ENCODE measurements around the gene NPAS4. TPM values are rescaled to one million over a fixed set of nuclear protein-coding genes. Genes with fewer than 3 reads are reported as not detected.
A peak's percentile ranks its signal among the peaks of the same experiment; 100 is the strongest.
"Not testable (repeated sequence)": the region's sequence is repeated elsewhere in the genome, so short reads cannot be mapped to it uniquely, and the experiment has no call there.

Gene NPAS4
- total RNA-seq, result not detected

DNA sequence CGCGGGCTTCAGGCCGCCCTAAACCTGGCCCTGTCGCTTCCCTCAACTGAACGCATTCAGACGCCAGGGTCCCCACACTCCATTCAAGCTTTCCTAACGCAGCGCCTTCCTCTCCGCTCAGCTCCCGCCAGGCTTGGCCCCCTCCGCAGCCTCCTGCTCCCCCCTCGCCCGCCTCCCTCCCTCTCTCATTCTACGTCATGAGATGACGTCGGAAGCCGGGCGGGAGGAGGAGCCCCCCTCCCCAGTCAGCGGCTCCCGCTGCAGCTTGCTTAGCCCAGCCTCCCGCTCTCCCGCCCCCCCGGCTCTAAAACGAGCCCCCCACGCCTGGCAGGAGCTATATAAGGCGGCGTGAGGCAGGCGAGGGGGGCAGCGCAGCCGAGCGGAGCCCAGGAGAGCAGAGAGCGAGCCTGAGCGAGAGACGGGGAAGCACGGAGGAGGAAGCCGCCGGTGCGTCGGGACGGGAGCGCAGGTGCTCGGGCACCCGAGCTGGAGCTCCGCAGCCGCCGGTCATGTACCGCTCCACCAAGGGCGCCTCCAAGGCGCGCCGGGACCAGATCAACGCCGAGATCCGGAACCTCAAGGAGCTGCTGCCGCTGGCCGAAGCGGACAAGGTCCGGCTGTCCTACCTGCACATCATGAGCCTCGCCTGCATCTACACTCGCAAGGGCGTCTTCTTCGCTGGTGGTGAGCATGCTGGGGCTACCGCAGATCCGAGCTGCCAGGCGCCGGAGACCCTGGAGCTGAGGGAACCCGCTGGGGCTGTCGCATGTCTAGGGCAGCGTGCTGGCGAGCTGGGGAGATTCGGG lies at the start of gene NPAS4:
Gene NPAS4, plus strand, starts transcription at position 365 of the 806 bp plus-strand sequence. Its CDS starts 145 bp downstream, at position 510.
- ATAC-seq, result no peak
- DNase-seq (ENCODE audit: low spot score), result no peak

DNA sequence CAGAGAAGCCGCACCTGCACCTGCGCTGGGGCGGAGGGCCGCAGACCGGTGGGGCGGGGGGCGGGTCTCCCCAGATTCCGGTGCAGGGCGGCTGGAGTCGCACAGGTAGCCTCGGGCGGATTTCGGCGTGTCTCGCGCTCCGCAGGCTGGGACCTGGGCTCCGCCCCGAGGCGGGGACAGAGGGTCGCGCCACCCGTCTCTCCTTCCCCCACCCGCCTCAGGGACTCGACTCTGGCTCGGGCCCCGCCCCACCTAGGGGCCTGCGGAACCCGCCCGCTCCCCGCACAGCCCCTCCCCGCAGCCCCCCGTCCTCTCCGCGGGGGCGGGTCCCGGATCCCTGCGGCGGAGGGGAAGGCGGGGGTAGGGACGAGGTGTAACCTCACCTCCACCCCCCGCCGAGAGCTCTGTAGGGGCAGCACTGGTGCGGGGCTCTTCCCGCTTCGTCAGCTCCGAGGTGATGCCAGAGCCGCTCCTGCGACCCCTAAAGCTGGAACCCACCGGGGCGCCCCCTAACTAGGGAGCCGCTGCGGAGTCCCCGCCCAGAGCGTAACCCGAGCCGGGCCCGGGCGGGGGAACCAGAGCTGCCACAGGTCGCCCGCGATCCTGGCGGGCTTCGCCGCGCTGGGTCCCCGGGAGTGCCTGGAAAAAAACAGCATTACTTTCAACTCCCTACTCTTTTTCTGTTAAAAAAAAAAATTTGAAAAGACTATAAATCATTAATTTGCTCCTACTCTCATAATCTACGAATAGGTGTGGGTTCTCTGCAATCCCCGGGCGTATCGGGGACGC lies 49.0 kb upstream of the NPAS4 start, which contains the start of gene SLC29A2:
Gene SLC29A2, minus strand, starts transcription at position 134 of the 789 bp plus-strand sequence. CDS start 169 bp downstream, outside the sequence.
- DNase-seq (ENCODE audit: low spot score) (peak; percentile 58), ATAC-seq (peak; percentile 64)

DNA sequence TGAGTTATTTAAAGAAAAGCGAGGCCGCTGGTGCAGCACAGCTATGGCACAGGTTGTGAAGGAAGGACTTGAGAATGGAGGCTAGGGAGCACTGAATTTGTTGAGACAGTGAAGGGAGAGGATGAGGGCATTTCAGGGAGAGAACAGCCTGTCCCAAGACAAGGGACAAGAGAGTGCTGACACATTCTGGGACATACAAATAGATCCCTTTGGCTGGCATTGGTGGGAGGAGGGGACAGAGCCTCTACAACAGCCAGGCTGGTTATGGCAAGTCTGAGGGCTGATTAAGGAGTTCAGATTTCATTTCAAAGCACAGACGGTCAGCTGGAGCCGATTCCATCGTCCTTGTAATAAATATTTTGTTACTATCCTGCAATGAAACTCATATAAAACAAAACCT lies 47.6 kb upstream of the NPAS4 start:
- no peak for DNase-seq (ENCODE audit: low spot score)
- no peak for ATAC-seq

DNA sequence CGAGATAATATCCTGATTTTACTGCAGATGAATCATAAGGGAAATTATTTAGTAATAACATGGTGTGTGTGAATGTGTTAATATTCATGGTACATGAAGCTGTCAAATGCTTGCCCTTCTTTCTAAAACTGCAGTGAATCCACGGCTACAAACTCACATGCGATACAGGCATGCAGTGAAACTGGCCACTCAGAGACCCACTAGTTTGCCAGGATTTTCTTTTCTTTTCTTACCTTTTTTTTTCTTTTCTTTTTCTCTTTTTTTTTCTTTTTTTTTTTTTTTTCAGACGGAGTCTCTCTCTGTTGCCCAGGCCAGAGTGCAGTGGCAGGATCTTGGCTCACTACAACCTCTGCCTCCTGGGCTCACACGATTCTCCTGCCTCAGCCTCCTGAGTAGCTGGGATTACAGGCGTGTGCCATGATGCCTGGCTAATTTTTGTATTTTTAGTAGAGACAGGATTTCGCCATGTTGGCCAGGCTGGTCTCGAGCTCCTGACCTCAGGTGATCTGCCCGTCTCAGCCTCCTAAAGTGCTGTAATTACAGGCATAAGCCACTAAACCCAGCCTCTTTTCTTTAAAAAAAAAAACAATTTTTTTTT lies 47.0 kb upstream of the NPAS4 start:
- not testable (repeated sequence) for ATAC-seq; DNase-seq (ENCODE audit: low spot score)

GRCh38 chr11:66380264-66380663 lies 40.6 kb upstream of the NPAS4 start:
- not testable (repeated sequence) for DNase-seq (ENCODE audit: low spot score)

GRCh38 chr11:66384316-66384715 lies 36.5 kb upstream of the NPAS4 start:
- DNase-seq (ENCODE audit: low spot score); ATAC-seq: not testable (repeated sequence)

More at GRCh38 chr11:66380264-66380663, 40.6 kb upstream of the NPAS4 start:
- ATAC-seq, result not testable (repeated sequence)

DNA sequence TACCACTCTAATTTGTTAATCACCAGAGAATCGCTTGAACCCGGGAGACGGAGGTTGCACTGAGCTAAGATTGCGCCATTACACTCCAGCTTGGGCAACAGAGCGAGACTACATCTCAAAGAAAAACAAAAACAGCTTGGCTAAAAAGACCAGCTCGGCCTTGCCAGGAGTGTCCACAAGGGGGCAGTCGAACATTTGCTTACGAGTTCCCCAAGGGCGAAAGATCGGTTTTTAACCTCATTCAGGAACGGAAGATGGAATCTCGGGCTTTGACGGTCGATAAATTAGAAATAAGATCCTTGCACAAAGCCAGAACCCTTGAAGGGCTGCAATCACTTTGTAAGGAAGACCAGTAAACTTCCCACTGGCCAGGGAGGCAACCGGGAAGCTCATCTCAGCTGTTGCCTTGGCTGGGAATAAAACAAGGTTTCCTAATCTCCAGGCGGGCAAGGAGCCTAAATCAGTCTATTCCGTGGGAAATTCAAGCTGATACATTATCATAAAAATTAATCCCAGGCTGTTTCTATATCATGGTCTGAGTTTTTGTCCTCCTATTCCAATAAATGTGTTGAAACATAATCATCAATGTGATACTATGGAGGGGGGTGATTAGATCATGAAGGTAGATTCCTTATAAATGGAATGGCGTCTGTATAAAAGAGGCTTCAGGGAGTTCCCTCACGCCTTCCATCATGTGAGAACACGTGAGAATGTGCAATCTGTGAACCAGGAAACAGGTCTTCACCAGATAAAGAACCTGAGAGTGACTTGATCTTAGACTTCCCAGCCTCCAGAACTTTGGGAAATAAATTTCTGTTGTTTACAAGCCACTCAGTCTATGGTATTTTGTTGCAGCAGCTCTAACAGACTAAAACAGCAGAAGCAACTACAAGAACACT lies 34.4 kb upstream of the NPAS4 start:
- ATAC-seq, result peak; percentile 93
- DNase-seq (ENCODE audit: low spot score), result peak; percentile 78

DNA sequence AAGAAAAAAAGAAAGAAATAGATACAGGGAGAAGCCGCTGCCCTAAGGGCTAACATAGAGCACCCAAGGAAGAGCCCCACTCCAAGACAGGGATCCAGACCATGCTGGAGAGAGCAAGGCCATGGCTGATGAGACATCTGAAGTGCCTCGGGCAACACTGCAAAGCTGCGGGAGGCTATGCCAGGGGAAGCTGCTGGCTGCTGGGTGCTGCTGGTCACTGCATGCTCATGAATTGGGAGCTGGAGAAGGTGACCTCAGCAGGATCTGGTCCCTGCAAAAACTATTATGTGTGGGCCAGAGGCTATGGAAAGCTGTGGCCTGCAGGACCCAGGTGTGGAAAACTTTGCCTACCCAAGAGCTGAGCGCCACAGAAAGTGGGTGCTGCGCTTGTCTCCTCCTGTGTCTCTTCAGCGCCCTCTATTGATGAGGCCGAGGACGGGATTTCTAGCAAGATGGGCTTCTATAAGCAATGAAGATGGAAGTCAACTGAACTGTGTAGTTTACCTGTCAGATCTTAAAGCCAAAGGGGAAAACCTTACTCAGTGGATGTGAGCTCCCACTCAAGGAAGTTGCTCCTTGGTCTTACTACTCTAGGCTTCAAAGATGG lies 32.0 kb upstream of the NPAS4 start:
- DNase-seq (ENCODE audit: low spot score), result no peak
- ATAC-seq, result peak; percentile 89

GRCh38 chr11:66391322-66391721 lies 29.5 kb upstream of the NPAS4 start:
- DNase-seq (ENCODE audit: low spot score), result no peak
- no peak for ATAC-seq

DNA sequence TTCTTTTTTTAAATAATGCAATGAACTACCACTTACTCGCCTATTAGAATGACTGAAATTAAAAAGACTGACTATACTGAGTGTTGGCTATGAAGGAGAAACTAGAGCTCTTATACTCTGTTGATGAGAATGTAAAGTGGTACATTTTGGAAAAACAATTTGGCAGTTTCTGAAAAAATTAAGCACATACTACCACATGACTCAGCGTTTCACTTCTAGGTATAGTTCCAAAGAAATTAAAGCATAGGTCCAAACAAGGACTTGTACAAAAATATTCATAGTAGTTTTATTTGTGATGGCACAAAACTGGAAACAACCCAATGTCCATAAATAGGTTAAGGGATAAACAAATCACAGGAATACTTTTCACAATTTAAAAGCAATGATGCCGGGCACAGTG lies 26.9 kb upstream of the NPAS4 start:
- ATAC-seq, result no peak
- no peak for DNase-seq (ENCODE audit: low spot score)

- no peak for DNase-seq (ENCODE audit: low spot score)
- no peak for ATAC-seq
Measured at GRCh38 chr11:66407651-66408050, 13.2 kb upstream of the NPAS4 start.

DNA sequence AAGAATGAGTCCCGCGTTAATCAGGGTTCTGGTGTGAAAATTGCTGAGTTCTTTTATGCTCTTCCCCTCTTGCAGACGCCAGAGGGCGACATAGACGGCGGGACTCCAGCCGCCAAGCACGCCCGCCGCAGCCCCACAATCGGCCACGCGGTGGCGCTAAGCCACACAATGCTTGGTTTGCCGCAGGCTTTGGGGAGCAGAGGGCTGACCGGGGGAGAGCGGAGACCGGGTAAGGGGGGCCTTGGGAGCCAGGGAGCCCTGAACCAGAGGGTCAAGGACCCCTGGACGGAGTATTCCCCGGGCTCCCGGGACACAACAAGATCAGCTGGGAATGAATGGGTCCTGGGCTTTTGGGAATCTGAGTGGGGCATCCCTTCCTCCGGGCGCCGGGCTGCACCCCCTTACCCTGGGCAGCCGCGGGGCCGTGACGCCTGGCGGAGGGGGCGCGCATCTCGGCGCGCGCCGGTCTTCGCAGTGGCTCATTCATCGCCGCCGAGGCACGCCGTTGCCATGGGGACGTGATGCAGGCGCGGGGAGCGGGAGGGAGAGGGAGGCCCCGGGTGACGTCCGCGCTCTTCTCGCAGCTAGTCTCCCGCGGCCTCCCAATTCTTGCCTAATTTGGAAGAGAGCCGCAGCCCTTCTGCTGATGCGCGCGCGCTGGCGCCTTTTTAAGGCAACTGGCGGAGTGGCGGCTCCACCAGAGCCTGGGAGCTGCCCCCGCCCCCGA lies 12.2 kb upstream of the NPAS4 start:
- DNase-seq (ENCODE audit: low spot score) (peak; percentile 82), ATAC-seq (peak; percentile 99)

- ATAC-seq (no peak), DNase-seq (ENCODE audit: low spot score) (no peak)
Measured at GRCh38 chr11:66409226-66409625, 11.6 kb upstream of the NPAS4 start.

DNA sequence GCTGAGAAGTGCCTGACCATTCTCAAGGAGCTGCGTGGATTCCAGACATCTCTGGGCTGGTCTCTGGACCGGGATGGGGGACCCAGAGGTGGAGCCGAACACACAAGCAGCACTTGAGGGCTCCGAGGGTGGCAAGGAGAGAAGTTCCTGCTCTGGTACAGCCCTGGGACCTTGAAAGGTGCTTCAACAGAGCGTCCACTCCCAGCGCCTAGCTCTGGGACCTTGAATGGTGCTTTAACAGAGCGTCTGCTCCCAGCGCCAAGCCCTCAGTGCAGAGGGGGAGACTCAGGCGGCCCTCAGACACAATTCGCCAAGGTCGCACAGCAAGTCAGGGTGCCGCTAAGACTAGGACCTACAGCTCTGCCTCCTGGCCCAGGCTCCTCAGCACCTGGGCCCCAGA lies 10.6 kb upstream of the NPAS4 start:
- DNase-seq (ENCODE audit: low spot score), result no peak
- no peak for ATAC-seq

GRCh38 chr11:66411323-66411722 lies 9.5 kb upstream of the NPAS4 start:
- DNase-seq (ENCODE audit: low spot score) (no peak), ATAC-seq (no peak)

DNA sequence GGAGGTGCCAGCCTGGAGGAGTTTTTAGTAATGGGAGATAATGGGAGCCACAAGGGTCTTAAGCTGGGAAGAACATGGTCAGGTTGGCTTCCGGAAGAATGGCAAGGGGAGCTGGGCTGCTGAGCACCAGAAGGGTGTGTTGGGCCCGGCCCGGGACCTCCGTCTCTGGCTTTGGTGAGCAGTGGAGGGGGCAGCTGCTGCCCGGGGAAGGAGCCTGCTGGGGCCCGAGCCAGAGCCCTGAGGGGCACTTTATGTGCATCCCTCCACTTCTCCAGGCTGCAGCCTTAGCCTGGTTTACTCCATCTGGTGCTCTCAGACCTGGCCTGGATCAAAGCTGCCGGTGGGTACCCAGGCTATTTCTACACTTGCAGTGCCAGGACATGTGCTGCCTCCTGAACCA lies 8.7 kb upstream of the NPAS4 start:
- no peak for DNase-seq (ENCODE audit: low spot score)

GRCh38 chr11:66413167-66413566 lies 7.7 kb upstream of the NPAS4 start:
- ATAC-seq (no peak), DNase-seq (ENCODE audit: low spot score) (no peak)

More for the DNA sequence above, 8.7 kb upstream of the NPAS4 start:
- ATAC-seq, result no peak

DNA sequence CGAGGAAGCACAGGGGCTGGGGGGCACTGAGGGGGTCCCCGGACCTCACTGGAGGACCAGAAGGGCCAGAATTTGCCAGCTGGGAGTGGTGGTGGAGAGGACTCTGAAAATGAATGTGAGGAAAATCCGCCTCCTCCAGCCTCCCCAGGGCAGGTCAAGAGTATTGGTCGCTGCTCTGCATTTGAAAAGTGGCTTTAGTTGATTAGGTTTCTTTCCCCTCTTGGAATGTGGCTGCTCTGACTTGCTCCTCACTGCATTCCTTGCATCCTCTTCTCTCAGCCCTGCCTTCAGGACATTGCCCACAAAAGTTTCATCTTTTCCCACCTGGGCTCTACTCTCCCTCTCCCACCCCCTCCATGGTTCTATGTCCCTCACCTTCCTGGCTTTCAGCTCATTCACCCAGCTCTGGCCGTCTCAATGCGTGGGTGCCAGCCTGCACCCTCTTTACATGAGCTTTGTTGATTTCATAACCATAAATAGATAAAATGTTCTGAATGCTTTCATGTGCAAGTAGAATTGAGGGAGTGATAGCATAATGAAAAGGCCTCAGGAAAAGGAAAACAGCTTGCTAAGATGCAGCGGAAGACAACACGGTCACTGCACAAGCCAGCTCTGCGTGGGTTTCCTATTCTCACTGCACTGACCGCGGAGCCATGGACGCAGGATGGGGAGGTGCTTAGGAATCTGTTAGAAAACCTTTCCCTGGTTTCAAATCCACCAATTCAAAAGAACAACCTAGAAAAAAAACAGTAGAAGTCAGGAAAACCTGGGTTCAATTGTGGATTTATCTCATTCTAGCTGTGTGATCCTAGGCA lies 6.5 kb upstream of the NPAS4 start:
- DNase-seq (ENCODE audit: low spot score), result no peak
- no peak for ATAC-seq

Measured in left lobe of liver (tissue), 2 donors.